ENCODE measurements around the gene HNRNPK.

The HNRNPK gene

DNA sequence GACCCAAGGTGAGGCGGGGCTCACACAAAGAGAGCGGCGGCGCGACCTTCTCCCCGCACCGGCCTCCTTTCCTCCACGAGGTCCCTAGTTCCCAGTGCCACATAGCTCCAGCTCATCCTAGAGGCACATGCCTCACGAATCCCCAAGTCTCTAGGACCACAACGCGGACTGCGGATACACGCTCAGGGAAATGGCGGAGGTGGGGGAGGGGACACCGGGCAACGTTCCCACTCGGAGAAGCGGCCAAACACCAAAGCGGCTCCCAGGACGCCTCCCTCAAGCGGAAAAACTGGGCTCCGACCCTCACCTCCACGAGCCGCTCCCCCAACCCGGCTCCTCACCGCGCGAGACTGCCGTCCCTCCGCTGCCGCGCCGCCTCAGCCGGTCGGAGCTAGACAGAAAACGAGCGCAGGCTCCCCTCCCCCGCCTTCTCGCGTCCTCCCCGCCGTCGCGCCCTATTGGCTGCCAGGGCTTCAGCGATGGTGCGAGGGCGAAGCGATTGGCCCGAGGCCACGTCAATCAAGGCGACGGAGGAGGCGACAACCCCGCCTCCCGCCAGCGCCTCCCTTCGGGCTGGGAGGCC is at the start of gene HNRNPK:
HNRNPK (minus strand) TSS at position 404 of the 583 bp plus-strand sequence. CDS start 1,963 bp downstream, outside the sequence.
- DNase-seq, result peak; percentile 98 to 99 (median 99)

DNA sequence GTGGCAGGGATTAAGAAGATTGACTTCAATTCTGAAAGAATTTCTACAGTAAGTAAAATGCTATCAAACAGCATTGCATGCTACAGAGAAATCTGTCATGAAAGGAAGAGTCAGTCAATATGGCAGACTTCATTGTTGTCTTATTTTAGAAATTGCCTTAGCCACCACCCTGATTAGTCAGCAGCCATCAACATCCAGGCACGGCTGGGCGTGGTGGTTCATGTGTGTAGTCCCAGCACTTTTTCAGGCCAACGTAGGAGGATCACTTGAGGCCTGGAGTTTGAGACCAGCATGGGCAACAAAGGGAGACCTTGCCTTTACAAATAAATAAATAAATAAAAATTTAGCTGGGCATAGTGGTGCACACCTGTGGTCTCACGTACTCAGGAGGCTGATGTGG is 47.2 kb upstream of the HNRNPK start:
- DNase-seq, result no peak

DNA sequence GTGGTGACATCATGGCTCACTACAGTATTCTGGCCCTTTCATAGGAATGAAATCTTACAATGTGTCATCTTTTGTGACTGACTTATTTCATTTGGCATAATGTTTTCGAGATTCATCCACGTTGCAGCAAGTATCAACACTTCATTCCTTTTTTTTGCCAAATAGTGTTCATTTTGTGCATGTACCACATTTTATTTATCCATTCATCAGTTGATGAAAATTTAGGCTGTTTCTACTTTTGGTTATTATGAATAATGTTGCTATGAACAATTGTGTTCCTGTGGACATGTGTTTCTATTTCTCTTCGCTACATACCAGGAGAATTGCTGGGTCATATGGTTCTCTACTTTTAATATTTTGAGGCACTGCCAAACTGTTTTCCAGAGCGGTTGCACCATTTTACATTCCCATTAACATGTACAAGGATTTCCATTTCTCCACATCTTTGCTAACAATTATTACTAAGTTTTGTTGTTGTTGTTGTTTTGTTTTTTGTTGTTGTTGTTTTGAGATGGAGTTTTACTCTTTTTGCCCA is 44.1 kb upstream of the HNRNPK start:
- DNase-seq, result no peak

DNA sequence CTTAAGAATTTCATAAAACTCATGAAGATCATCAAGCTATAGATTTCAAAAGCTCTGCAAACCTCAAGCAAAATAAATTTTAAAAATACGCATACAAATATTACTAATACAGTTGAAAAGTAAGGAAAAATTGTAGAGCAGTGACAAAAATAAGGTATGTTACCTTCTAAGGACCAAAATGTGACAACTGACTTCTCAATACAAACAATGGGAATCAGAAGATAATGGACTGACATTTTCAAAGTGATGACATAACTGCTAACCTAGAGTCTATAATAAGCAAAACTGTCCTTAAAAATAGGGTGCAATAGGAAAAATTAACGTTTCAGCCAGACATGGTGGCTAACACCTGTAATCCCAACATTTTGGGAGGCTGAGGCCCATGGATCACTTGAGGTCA is 27.6 kb upstream of the HNRNPK start:
- DNase-seq, result no peak

DNA sequence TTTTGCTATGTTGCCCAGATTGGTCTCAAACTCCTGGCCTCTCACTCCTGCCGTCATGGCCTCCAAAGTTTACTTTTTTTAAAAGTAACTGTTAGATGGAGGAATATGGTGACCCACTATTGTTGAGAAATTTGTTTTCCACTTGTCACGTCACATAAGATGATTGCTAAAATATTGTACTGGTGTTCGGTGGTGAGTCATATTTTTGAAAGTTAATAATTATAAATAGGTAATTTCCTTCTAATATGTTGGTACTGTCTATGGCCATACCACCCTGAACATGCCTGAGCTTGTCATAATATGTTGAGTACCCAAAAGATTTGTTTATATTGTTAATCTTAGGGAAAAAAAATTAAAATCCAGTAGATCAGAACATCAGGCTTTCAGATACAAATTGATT is 23.2 kb upstream of the HNRNPK start:
- no peak for DNase-seq

DNA sequence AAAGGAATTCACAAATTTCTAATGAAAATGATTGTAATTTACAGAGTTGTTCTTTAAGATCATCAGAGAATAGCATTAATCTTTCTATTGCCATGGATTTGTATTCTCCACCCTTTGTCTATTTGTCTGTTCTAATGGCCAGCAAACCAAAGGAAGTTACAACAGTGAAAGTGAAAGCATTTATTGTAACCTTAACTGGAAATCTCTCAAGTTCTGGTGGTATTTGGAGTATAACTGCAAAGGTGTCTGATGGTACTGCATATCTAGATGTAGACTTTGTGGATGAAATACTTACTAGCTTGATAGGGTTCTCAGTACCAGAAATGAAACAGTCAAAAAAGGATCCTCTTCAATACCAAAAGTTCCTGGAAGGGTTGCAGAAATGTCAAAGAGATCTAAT is 22.3 kb upstream of the HNRNPK start:
- DNase-seq, result no peak

DNA sequence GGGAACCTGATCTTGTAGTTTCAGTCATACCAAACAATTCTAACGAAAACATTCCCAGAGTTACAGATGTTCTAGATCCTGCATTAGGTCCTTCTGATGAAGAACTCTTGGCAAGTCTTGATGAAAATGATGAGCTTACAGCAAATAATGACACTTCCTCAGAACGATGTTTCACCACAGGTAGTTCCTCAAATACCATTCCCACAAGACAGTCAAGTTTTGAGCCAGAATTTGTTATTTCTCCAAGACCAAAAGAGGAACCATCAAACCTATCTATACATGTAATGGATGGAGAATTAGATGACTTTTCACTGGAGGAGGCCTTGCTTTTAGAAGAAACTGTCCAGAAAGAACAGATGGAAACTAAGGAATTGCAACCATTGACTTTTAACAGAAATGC is 21.6 kb upstream of the HNRNPK start:
- no peak for DNase-seq

- no peak for DNase-seq
Measured at GRCh38 chr9:84000186-84000585, 20.2 kb upstream of the HNRNPK start.

GRCh38 chr9:83999141-83999918 is 19.3 kb upstream of the HNRNPK start:
- no peak for DNase-seq

GRCh38 chr9:83996126-83996525 is 16.1 kb upstream of the HNRNPK start:
- no peak for DNase-seq

GRCh38 chr9:83992901-83993300 is 12.9 kb upstream of the HNRNPK start:
- DNase-seq, result no peak

DNA sequence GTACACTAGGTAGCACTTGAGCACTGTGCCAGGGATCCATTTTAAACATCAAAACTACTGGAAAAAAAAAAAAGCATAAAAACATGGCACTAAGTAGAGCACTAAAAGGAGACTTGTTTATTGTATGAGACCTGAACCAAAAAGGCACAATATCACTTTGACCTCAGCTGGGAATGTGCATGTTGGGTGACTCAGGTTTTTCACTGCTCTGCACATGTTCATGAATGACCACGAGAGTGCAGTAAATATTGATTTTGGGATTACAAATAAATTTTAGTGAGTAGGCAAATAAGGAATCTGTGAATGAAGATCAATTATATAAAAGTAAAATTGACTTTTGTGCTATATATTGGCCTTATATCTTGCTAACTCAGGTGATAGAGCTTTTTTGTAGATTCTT is 12.4 kb upstream of the HNRNPK start:
- DNase-seq, result no peak

DNA sequence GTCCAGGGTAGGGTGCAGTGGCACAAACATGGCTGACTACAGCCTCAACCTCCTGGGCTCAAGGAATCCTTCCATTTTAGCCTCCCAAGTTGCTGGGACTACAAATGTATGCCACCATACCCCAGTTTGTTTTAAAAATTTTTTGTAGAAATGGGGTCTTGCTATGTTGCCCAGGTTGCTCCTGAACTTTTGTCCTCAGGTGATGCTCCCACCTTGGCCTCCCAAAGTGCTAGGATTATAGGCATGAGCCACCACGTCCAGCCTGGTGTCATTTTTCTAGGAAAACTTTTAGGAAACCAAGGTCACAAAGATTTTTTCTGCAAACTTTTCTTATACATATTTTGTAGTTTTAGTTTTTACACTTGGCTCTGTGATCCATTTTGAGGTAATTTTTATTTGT is 11.3 kb upstream of the HNRNPK start:
- DNase-seq, result no peak

DNA sequence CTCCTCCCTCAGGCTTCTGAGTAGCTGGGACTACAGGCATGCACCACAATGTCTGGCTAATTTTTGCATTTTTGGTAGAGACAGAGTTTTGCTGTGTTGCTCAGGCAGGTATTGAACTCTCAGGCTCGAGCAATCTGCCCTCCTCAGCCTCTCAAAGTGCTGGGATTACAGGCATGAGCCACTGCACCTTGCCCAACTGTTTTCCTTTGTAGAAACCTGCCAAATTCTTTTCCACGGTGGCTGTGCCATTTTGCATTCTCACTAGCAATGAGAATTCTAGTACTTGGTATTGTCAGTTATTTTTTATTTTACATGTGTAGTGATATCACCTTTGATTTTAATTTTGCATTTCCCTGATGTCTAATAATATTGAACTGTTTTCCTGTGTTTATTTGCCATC is 8.4 kb upstream of the HNRNPK start:
- no peak for DNase-seq

DNA sequence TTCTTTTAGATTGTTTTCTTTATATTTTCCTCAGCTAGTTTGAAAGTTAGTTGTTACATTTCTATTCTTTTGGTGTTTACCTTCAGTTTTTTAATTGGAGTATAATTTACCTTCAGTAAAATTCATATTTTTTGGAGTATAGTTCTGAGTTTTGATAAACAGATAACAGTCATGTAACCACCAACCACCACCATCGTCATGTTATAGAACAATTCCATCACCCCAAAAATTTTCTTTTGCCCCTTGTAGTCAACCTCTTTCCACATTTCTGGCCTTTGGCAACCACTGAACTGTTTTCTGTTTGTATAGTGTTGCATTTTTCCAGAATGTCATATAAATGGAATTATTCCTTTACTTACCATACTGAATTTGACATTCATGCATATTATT is 7.4 kb upstream of the HNRNPK start:
- no peak for DNase-seq

DNA sequence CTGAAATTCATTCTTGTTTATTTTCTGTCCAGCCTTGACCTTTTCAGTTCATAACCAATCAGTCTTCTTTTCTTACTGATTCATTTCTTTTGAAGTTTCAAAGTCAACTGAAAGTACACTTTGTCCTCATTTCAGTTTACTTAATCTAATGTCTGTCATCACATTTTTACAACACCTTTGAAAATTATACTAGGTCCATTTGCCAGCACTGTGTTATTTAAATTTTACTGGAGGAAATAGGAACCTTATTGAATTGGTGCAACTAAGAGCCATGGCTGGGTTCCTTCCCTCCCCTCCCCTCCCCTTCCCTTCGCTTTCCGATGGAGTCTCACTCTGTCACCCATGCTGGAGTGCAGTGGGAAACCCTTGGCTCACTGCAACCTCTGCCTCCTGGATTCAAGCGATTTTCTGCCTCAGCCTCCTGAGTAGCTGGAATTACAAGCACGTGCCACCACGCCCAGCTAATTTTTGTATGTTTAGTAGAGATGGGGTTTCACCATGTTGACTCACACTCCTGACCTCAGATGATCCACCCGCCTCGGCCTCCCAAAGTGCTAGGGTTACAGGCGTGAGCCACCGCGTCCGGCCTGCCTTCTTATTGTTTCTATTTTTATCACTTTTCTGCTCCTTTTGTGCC is 6.9 kb upstream of the HNRNPK start:
- DNase-seq, result no peak

DNA sequence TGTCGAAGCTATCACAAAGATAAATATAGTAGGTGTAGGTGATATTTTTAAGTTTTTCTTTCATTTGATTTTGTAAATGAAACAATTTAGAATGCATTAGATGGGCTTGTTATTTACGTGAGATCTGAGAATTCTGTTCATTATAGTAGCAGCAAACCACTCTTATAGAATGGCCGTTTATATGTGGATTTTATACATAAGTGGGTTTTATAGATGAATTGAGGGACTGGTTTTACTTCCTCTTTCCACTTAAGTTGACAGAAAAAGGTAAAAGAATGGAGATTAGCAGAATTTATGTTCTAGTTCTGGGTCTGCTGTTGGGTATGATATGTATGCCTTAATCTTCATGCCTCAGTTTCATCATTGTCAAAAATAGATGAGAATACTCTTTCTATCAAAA is 6.2 kb upstream of the HNRNPK start:
- DNase-seq, result no peak

GRCh38 chr9:83981126-83981871 is 1.3 kb upstream of the HNRNPK start:
- no peak for DNase-seq

DNA sequence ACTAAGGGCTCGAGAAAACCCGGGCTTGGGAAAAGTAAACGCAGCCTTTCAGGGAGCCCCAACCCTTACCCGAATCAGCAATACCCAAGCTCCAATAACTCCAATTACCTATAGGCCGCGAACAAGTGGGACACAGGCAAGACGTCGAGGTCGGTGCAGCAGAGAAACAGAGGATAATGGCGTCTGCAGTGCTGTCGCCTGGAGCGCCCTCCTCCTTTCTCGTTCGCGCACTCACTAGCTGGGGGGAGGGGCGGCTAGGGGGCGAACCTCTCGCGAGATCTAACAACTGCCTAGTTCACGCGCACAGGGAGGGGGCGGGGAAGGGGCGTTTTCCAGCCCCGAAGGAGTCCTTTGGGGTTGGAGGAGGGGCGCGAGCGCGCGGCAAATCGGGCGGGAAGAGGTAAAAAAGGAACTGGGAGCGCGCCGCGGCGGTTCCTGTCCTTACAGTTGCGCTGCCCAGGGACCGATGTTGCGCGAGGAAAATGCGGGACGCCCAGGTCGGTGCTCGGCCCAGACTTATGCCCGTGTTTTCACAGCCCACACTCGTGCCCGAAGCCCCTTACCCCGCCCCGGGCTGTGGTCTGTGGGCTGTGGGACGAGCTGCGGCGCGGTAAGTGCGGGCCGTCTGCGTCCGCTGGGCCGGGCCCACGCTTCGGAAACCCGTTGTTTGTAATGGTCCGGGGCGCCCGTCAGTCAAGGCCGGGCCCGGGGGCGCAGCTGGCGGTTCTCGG is 545 bp upstream of the HNRNPK start, which contains the start of gene RMI1:
RMI1 (plus strand) TSS at position 411 of the 731 bp plus-strand sequence. CDS start 20,182 bp downstream, outside the sequence.
- DNase-seq, result peak; percentile 97 to 99 (median 99)

DNA sequence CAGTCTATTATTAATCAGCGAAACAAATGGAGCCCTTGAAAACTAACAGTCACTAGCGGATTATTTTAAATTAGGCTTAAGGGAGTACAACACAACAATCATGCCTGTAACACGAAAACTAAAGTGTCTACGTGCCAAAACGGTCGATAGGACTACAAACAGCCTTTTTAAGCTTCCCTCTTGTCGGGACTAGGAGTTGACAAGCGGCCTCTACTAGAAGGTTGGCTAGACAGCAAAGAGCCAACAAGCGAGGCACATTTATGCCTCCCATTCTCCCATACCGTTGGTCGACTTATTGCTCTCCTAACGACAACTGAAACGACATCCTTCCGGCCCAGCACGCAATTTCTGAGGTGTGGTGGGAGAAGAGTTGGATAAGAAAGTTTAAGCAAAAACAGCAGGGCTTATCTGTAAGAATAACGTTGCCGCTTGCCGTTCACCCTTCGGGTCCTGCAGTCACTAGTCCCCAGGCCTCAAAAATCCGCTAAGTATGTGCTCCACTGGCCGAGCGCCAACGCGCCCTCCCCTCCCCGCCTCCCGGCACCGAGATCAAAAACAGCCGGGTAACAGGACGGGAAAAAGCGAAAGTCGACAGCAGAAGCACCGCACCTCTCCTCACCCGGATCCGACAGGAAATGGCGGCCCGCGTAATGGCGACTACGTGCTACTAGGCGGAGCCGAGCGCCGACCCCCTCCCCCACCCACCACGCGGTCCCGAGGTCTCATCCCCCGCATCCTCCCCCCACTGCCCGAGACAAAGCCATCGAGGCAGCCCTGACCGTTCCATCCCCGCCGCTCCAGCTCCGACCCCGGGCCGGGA is 813 bp downstream of the HNRNPK start:
- peak; percentile 69 to 79 (median 72) for DNase-seq

DNA sequence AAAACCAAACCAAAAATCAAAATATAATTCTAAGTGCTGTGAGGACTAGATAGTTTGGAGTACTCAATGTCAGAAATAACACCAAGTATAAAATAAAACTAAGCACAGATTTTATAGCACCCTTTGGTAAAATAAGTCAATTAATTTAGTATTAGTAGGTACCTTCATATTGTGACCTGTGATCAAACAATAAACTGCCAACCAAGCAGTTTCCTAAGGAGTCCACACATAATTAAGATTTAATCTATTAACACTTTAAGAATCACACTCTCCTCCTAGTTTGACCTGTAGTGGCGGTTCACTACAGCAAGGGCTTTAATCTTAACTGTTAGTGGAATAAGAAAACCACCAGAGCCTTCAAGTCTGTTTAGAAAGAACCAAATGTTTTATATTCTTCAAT is 2.8 kb downstream of the HNRNPK start:
- no peak for DNase-seq

Measured in activated CD4-positive, CD25-positive, alpha-beta regulatory T cell (primary cell).